Endometrium (tissue), 2 donors: ENCODE data around the gene RNASEH2A.
"Not testable (repeated sequence)": the region's sequence is repeated elsewhere in the genome, so short reads cannot be mapped to it uniquely, and the experiment has no call there.

Experiments
- FAIRE-seq: peaks from 2 replicates; lab custom pipeline; 2012; peaks lifted over from hg19 to GRCh38; lab: Jason Lieb, UNC
- donor health status: control.
- donor health status: control.

RNASEH2A gene

GRCh38 chr19:12833738-12834565 is 27.6 kb downstream of the RNASEH2A start:
- no peak for FAIRE-seq

GRCh38 chr19:12834566-12834943 is 28.2 kb downstream of the RNASEH2A start, which contains the start of gene RTBDN:
TSS of gene RTBDN (minus strand) at chr19:12834579. CDS start at chr19:12829979, 4,600 bp downstream.
- no peak for FAIRE-seq

- no peak for FAIRE-seq
Measured at GRCh38 chr19:12834976-12835757, 28.8 kb downstream of the RNASEH2A start.

GRCh38 chr19:12836529-12836863 is 30.1 kb downstream of the RNASEH2A start:
- FAIRE-seq, result no peak

- no peak for FAIRE-seq
Measured at GRCh38 chr19:12837225-12837624, 30.8 kb downstream of the RNASEH2A start.

GRCh38 chr19:12838182-12838885 is 31.9 kb downstream of the RNASEH2A start, which contains the start of gene MAST1:
TSS of gene MAST1 (plus strand) at chr19:12838515. CDS start at chr19:12838573, 58 bp downstream.
- no peak for FAIRE-seq

GRCh38 chr19:12838886-12839756 is 32.7 kb downstream of the RNASEH2A start:
- FAIRE-seq, result no peak

- no peak for FAIRE-seq
Measured at GRCh38 chr19:12840091-12841079, 34.0 kb downstream of the RNASEH2A start.

- FAIRE-seq, result no peak
Measured at GRCh38 chr19:12841094-12841493, 34.7 kb downstream of the RNASEH2A start.

GRCh38 chr19:12842511-12842910 is 36.1 kb downstream of the RNASEH2A start:
- FAIRE-seq, result no peak

GRCh38 chr19:12843328-12843727 is 36.9 kb downstream of the RNASEH2A start:
- FAIRE-seq, result no peak

- no peak for FAIRE-seq
Measured at GRCh38 chr19:12843999-12844732, 37.8 kb downstream of the RNASEH2A start.

- not testable (repeated sequence) for FAIRE-seq
Measured at GRCh38 chr19:12846613-12847012, 40.2 kb downstream of the RNASEH2A start.

- no peak for FAIRE-seq
Measured at GRCh38 chr19:12847159-12848139, 41.1 kb downstream of the RNASEH2A start.

GRCh38 chr19:12856653-12857052 is 50.3 kb downstream of the RNASEH2A start:
- no peak for FAIRE-seq

- FAIRE-seq, result no peak
Measured at GRCh38 chr19:12858041-12858928, 51.9 kb downstream of the RNASEH2A start.

- FAIRE-seq, result no peak
Measured at GRCh38 chr19:12859546-12859945, 53.2 kb downstream of the RNASEH2A start.
